ENCODE data around the gene FBLN7. TPM values are rescaled to one million over a fixed set of nuclear protein-coding genes. Genes with fewer than 3 reads are reported as not detected.
A peak's percentile ranks its signal among the peaks of the same experiment; 100 is the strongest.

FBLN7 gene
- total RNA-seq, 2 donors from 2014 or later, result 1.3 to 3.9 TPM

GRCh38 chr2:112175333-112175732 is 37.1 kb downstream of the FBLN7 start:
- DNase-seq (no peak), ATAC-seq (no peak)
- intact Hi-C loops (cut with DNase I), result no loop called here
- Histone ChIP-seq H3K36me3 (replicated peaks in 1 of 2; ENCODE audit: insufficient read depth in 1 of 2, low read depth in 2 of 2) (no peaks in the 10 kb centered on the region), H3K27ac (no peak overlapping the region), H3K27me3 (no peaks in the 10 kb centered on the region), H3K4me3 (no peak overlapping the region), H3K4me1 (no peaks in the 10 kb centered on the region), H3K9me3 (no peaks in the 10 kb centered on the region)
- 81 to 95% methylated on average over 3 of the region's 3 CpGs for WGBS, 2 donors
- TF ChIP-seq CTCF (IDR thresholded peaks at IDR 0.05) (no peak), POLR2A (IDR thresholded peaks at IDR 0.05) (no peak)

DNA sequence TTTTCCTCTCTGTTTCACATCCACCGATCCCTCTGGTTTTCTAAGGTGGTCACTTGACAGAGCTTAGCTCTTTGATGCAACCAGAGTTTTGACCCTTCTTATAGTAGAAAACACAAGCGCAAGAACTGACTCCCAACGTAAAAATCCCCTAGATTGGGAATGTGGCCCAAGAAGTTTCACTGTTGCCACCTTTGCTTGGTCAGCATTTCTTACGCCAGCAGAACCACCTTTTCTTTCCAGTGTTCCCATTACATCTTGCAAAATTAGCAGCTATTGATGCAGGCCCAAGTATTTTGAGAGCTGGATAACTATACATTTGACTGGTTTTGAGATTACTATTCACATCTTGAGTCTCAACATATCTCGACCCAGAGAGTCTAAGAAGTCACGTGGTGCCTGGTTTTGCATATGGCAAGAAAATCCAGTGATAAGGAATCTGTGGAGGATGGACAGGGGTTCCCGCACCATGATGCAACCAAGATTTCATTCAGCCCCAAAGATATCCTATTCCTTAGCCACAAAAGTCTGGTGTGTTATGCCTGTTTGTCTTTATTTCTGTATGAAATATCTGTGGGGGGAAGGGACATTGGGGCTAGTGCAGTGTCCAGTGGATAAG is 37.9 kb downstream of the FBLN7 start:
- 86 to 92% methylated on average over 7 of the region's 7 CpGs for WGBS, 2 donors
- ATAC-seq, result no peak
- intact Hi-C loops (cut with DNase I), result no loop called here
- DNase-seq, result no peak
- Histone ChIP-seq H3K4me3 (no peak overlapping the region), H3K36me3 (replicated peaks in 1 of 2; ENCODE audit: insufficient read depth in 1 of 2, low read depth in 2 of 2) (no peaks in the 10 kb centered on the region), H3K4me1 (no peaks in the 10 kb centered on the region), H3K27me3 (no peaks in the 10 kb centered on the region), H3K27ac (no peak overlapping the region), H3K9me3 (no peaks in the 10 kb centered on the region)
- TF ChIP-seq POLR2A (IDR thresholded peaks at IDR 0.05), result no peak
- TF ChIP-seq CTCF (IDR thresholded peaks at IDR 0.05), result no peak

GRCh38 chr2:112181571-112182290 is 43.5 kb downstream of the FBLN7 start:
- ATAC-seq, result peak; percentile 48
- TF ChIP-seq CTCF (IDR thresholded peaks at IDR 0.05), result peak in 2 of 7 experiments; percentile 4 to 29
- TF ChIP-seq POLR2A (IDR thresholded peaks at IDR 0.05), result no peak
- Histone ChIP-seq H3K27ac (no peak overlapping the region), H3K27me3 (peaks cover 0 to 10% of the 10 kb centered on the region in 2 donors), H3K4me3 (no peak overlapping the region), H3K36me3 (replicated peaks in 1 of 2; ENCODE audit: insufficient read depth in 1 of 2, low read depth in 2 of 2) (no peaks in the 10 kb centered on the region), H3K4me1 (peaks cover 5% of the 10 kb centered on the region), H3K9me3 (no peaks in the 10 kb centered on the region)
- peak in 2 of 4 donors; percentile 16 to 44 for DNase-seq
- intact Hi-C loops (cut with DNase I), result no loop called here
- 15 to 55% methylated on average over 12 to 54 of the region's 54 CpGs for WGBS, 2 donors

DNA sequence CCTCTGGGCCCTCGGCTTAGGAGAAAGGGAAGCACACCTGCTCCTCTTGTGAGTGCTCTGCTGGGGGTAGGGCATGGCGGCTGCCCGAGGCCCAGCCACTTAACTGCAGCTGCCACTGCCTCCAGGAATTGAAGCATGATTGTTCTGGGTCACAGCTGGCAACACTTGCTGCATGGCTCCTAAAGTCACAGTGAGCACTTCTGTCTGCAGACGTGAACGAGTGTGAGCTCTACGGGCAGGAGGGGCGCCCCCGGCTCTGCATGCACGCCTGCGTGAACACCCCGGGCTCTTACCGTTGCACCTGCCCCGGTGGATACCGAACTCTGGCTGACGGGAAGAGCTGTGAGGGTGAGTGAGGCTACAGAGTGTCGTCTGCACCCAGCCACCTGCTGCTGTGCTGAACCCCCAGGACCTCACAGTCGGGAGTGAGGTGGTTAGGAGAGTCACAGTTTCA is 44.4 kb downstream of the FBLN7 start:
- intact Hi-C loops (cut with DNase I), result no loop called here
- Histone ChIP-seq H3K27ac (no peak overlapping the region), H3K27me3 (peaks cover 0 to 10% of the 10 kb centered on the region in 2 donors), H3K4me1 (peaks cover 5% of the 10 kb centered on the region), H3K4me3 (no peak overlapping the region), H3K9me3 (no peaks in the 10 kb centered on the region), H3K36me3 (replicated peaks in 1 of 2; ENCODE audit: insufficient read depth in 1 of 2, low read depth in 2 of 2) (no peaks in the 10 kb centered on the region)
- whole genome bisulfite sequencing, 2 donors, result 82 to 84% methylated on average over 9 to 17 of the region's 17 CpGs
- TF ChIP-seq POLR2A (IDR thresholded peaks at IDR 0.05) (no peak), CTCF (IDR thresholded peaks at IDR 0.05) (no peak)
- no peak for DNase-seq
- no peak for ATAC-seq

All from body of pancreas (tissue), 4 donors.